PC-3 (cell line): ENCODE results near the gene PPARG. TPM values are rescaled to one million over a fixed set of nuclear protein-coding genes. Genes with fewer than 3 reads are reported as not detected.
A peak's percentile ranks its signal among the peaks of the same experiment; 100 is the strongest.

Source experiments
- ATAC-seq: fragments of 200-7000 bp; cut with Tn5 transposase; 2 replicates; pipeline ENCODE4 v1.9.1; 2020; ENCODE audit warnings: mild to moderate bottlenecking, moderate library complexity
- BruUV-seq: library from RNA; stranded (reverse); fragments of 400-500 nt; replicated peaks from 2 replicates; lab custom pipeline; 2021; lab: Mats Ljungman, UMichigan
- CTCF ChIA-PET: fragments of 300-600 bp; sonication (Branson Sonifier 250); formaldehyde crosslinking; loops from one replicate; lab custom pipeline; 2022; ENCODE audit warnings: antibody characterized with exemption; lab: Charles Lee
- POLR2A ChIA-PET: fragments of 300-600 bp; sonication (Branson Sonifier 250); formaldehyde crosslinking; loops from one replicate; lab custom pipeline; 2022; ENCODE audit warnings: antibody characterized with exemption; ENCODE audit not compliant: unreplicated experiment; lab: Charles Lee
- DNase-seq: peaks from one replicate; pipeline ENCODE4 v3.0.0-alpha.2; 2015
- H2AFZ ChIP-seq: fragments of 300-600 bp; sonication (generic); 2 replicates; pipeline ENCODE4 v1.6.0; 2016; ENCODE audit warnings: antibody characterized with exemption, low read length
- H3F3A ChIP-seq: fragments of 300-600 bp; sonication (generic); one replicate; pipeline ENCODE4 v1.6.0; 2017; ENCODE audit warnings: antibody characterized with exemption, low read length, control low read depth, mild to moderate bottlenecking; ENCODE audit not compliant: unreplicated experiment
- H3K27ac ChIP-seq: fragments of 300-600 bp; sonication (generic); 2 replicates; pipeline ENCODE4 v1.5.1; 2016; ENCODE audit warnings: mild to moderate bottlenecking, low read length
- H3K27me3 ChIP-seq: fragments of 300-600 bp; sonication (generic); 2 replicates; pipeline ENCODE4 v1.6.1; 2016; ENCODE audit warnings: low read length, mixed read lengths
- H3K36me3 ChIP-seq: fragments of 300-600 bp; sonication (generic); 2 replicates; pipeline ENCODE4 v1.6.1; 2016; ENCODE audit warnings: low read depth, mixed run types, low read length, mixed read lengths
- H3K4me1 ChIP-seq: fragments of 300-600 bp; sonication (generic); 2 replicates; pipeline ENCODE4 v1.5.1; 2016; ENCODE audit warnings: low read length; ENCODE audit not compliant: insufficient read depth
- H3K4me2 ChIP-seq: fragments of 300-600 bp; sonication (generic); 2 replicates; pipeline ENCODE4 v1.6.0; 2016; ENCODE audit warnings: low read length
- H3K4me3 ChIP-seq: fragments of 300-600 bp; sonication (generic); 2 replicates; pipeline ENCODE4 v1.5.1; 2016; ENCODE audit warnings: mild to moderate bottlenecking, low read length, mixed read lengths
- H3K79me2 ChIP-seq: fragments of 300-600 bp; sonication (generic); 2 replicates; pipeline ENCODE4 v1.6.1; 2017; ENCODE audit warnings: low read length, mixed read lengths
- H3K9ac ChIP-seq: fragments of 300-600 bp; sonication (generic); 2 replicates; pipeline ENCODE4 v1.6.0; 2016; ENCODE audit warnings: mild to moderate bottlenecking, low read length
- H3K9me2 ChIP-seq: fragments of 300-600 bp; sonication (generic); replicated peaks from 2 replicates; pipeline ENCODE4 v1.6.1; 2016; ENCODE audit warnings: mixed run types, low read length, mixed read lengths
- H3K9me3 ChIP-seq: fragments of 300-600 bp; sonication (generic); 2 replicates; pipeline ENCODE4 v1.6.1; 2016; ENCODE audit warnings: low read length, mixed read lengths
- H4K20me1 ChIP-seq: fragments of 300-600 bp; sonication (generic); 2 replicates; pipeline ENCODE4 v1.6.1; 2016; ENCODE audit warnings: low read length, mixed read lengths
- EZH2 ChIP-seq: fragments of 300-600 bp; sonication (generic); IDR thresholded peaks from one replicate; pipeline ENCODE4 v1.6.1; 2017; ENCODE audit warnings: antibody characterized with exemption, mild to moderate bottlenecking, low read length; ENCODE audit not compliant: unreplicated experiment
- EZH2phosphoT487 ChIP-seq: fragments of 300-600 bp; sonication (generic); IDR thresholded peaks from 2 replicates; pipeline ENCODE4 v1.6.1; 2018; ENCODE audit warnings: mild to moderate bottlenecking, antibody characterized with exemption, low read length, borderline replicate concordance
- intact Hi-C: fragments of 100-400 bp; cut with micrococcal nuclease; formaldehyde crosslinking; loops from 2 replicates; pipeline ENCODE4 v1.9.0; 2023
- total RNA-seq: library from RNA; depleted of rRNA; stranded (reverse); fragments of >200 nt; gene quantifications from 2 replicates; pipeline ENCODE4 v1.2.3, GENCODE V29; 2014
- TF ChIP-seq, protein P1 (sequence below): fragments of 300-600 bp; sonication (generic); conservative IDR thresholded peaks from 2 replicates; pipeline ENCODE4 v1.5.1; 2017; ENCODE audit warnings: antibody characterized with exemption, low read depth, mild to moderate bottlenecking, low read length

The PPARG gene
- total RNA-seq, 1 experiment from 2014 or later = 250 TPM

DNA sequence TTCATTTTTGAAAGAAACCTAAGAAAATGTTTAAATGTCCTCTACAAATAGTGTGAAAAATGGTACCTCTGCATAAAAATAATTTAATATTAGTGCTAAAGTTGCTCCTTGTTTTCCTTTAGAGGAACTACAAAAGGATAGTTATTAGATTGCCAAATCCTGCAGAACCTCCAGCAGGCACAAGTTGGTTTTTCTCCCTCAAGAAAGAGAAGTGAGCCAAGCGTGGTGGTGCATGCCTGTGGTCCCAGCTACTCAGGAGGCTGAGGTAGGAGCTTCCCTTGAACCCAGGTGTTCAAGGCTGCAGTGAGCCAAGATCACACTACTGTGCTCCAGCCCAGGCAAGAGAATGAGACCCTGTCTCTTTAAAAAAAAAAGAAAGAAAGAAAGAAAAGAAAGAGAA is 110.4 kb downstream of the PPARG start:
- Histone ChIP-seq H3K36me3 (peaks cover 60% of the 10 kb centered on the region), H3K27me3 (no peaks in the 10 kb centered on the region), H4K20me1 (no peaks in the 10 kb centered on the region), H3F3A (peaks cover 11% of the 10 kb centered on the region), H3K4me2 (no peak overlapping the region), H3K9me2 (no peaks in the 10 kb centered on the region), H3K9me3 (no peaks in the 10 kb centered on the region), H3K4me1 (peaks cover 43% of the 10 kb centered on the region), H3K4me3 (no peak overlapping the region), H2AFZ (no peak overlapping the region), H3K79me2 (peaks cover 10% of the 10 kb centered on the region; the same call in 1 of the 2 replicates), H3K9ac (no peak overlapping the region), H3K27ac (peak overlapping the region; percentile 7)
- intact Hi-C loops = no loop called here
- TF ChIP-seq EZH2 (no peak), EZH2phosphoT487 (no peak)
- TF ChIP-seq, protein P1, sequence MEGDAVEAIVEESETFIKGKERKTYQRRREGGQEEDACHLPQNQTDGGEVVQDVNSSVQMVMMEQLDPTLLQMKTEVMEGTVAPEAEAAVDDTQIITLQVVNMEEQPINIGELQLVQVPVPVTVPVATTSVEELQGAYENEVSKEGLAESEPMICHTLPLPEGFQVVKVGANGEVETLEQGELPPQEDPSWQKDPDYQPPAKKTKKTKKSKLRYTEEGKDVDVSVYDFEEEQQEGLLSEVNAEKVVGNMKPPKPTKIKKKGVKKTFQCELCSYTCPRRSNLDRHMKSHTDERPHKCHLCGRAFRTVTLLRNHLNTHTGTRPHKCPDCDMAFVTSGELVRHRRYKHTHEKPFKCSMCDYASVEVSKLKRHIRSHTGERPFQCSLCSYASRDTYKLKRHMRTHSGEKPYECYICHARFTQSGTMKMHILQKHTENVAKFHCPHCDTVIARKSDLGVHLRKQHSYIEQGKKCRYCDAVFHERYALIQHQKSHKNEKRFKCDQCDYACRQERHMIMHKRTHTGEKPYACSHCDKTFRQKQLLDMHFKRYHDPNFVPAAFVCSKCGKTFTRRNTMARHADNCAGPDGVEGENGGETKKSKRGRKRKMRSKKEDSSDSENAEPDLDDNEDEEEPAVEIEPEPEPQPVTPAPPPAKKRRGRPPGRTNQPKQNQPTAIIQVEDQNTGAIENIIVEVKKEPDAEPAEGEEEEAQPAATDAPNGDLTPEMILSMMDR = no peak
- no peak for DNase-seq
- no TSS peak for BruUV-seq
- ATAC-seq = no peak
- ChIA-PET POLR2A (interaction anchor here (0.6 kb wide), 1 partner anchor 85 kb away, joined by 4 read pairs; the partner anchor contains the start of gene TSEN2), CTCF (no interaction called here)

DNA sequence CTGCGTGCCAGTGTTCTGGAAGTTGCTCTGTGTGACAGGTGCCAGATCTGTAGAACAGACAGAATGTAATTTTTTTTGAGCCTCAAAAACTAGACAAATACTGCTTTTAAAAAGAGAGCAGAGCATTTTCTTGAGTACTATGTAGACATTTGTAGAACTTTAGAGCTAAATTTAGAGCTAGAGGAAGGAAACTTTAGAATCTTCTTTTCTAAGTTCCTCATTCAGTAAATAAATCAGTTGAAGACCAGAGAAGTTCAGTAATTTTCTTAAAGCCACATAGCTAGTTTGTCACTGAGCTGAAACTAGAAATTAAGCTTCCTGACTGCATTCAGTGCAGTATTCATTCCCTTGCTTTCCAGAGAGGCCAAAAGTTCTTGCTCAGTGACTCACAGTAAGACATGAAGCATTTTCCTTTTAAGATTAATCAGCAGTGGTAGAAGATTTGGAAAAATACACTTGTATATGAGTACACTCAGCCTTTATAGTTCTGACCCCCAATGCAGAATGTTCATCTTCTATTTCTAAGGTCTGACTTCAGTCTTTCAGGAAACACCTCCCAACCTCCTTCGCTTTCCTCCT is 111.8 kb downstream of the PPARG start:
- Histone ChIP-seq H2AFZ (no peak overlapping the region), H3K36me3 (peaks cover 54% of the 10 kb centered on the region), H3K9ac (peak overlapping the region; percentile 47), H4K20me1 (no peaks in the 10 kb centered on the region), H3K27ac (peak overlapping the region; percentile 78), H3K4me1 (peaks cover 53% of the 10 kb centered on the region), H3F3A (peaks cover 16% of the 10 kb centered on the region), H3K4me3 (no peak overlapping the region), H3K9me2 (no peaks in the 10 kb centered on the region), H3K9me3 (no peaks in the 10 kb centered on the region), H3K4me2 (peak overlapping the region; percentile 15), H3K79me2 (peaks cover 10% of the 10 kb centered on the region; the same call in 1 of the 2 replicates), H3K27me3 (no peaks in the 10 kb centered on the region)
- intact Hi-C loops = loop anchor here (2.0 kb wide), 1 partner anchor 30 kb away; no protein-coding TSS in a partner anchor
- ATAC-seq (peak; percentile 45), DNase-seq (peak; percentile 74)
- CTCF ChIA-PET = interaction anchor here (0.5 to 1.1 kb wide), 3 partner anchors 69 to 225 kb away, joined by 4 to 6 read pairs (median 5); no protein-coding TSS in a partner anchor
- BruUV-seq = TSS peak; percentile 27
- no peak for TF ChIP-seq EZH2phosphoT487
- no peak for TF ChIP-seq EZH2
- TF ChIP-seq, protein P1 = no peak
- POLR2A ChIA-PET = interaction anchor here (0.6 kb wide), 1 partner anchor 376 kb away, joined by 8 read pairs; no protein-coding TSS in a partner anchor

DNA sequence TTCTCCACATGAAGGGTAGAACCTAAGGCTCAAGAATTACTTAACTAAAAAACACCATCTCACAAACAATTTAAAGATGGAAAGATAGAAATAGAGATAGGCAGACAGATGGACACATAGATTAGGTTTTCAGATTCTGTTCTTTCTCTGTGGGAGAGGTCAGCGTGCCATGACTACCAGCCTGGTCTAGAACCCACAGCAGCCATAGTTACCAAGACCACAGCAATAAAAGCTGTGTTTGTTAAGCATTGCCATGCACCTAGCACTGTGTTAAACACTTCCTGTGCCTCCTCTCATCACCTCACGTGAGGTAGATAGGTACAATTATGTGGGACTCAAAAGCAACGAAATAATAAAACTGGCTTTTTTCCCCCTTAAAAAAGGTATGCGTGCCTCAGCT is 112.3 kb downstream of the PPARG start:
- no TSS peak for BruUV-seq
- TF ChIP-seq EZH2 = no peak
- TF ChIP-seq, protein P1 = no peak
- TF ChIP-seq EZH2phosphoT487 = no peak
- Histone ChIP-seq H3K9me2 (no peaks in the 10 kb centered on the region), H3K9me3 (no peaks in the 10 kb centered on the region), H3K79me2 (peaks cover 10% of the 10 kb centered on the region; the same call in 1 of the 2 replicates), H3K36me3 (peaks cover 55% of the 10 kb centered on the region), H3K9ac (peak overlapping the region; percentile 47; the same call in 1 of the 2 replicates), H3K4me2 (0 out of 2 replicates have a peak overlapping the region, but pooled peaks have one; percentile 9), H3K27me3 (no peaks in the 10 kb centered on the region), H3K4me1 (peaks cover 57% of the 10 kb centered on the region), H4K20me1 (no peaks in the 10 kb centered on the region), H3F3A (peaks cover 19% of the 10 kb centered on the region), H3K4me3 (no peak overlapping the region), H2AFZ (no peak overlapping the region), H3K27ac (peak overlapping the region; percentile 78)
- ChIA-PET POLR2A (interaction anchor here (0.6 kb wide), 1 partner anchor 376 kb away, joined by 8 read pairs; no protein-coding TSS in a partner anchor), CTCF (interaction anchor here (0.8 to 1.1 kb wide), 2 partner anchors 78 to 226 kb away, joined by 4 to 5 read pairs; no protein-coding TSS in a partner anchor)
- ATAC-seq (no peak), DNase-seq (no peak)
- intact Hi-C loops = loop anchor here (2.0 kb wide), 1 partner anchor 30 kb away; no protein-coding TSS in a partner anchor
